ENCODE results near the gene CNKSR3. TPM values are rescaled to one million over a fixed set of nuclear protein-coding genes. Genes with fewer than 3 reads are reported as not detected.

The CNKSR3 gene
- total and polyA plus RNA-seq, 12 donors: 4.2 to 42.2 (median 24.1) TPM

DNA sequence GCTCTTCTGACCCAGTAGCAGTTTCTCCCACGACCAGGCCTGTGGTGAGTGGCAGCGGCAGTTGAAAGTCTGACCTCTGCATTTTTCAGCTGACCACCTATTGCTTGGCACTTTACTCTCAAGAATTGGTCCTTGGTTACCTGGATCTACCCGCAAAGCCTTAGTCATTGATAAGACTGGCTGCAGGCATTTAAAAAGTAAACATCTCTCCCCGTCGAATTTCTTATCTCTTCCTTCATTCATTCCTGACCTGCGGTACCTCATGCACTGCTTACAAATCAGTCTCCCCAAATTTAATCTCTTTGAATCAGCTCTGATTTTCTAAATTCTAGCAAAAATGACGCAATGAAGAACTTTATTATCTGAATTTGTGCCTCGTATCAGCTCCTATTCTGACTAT, 127.7 kb downstream of the CNKSR3 start:
- Histone ChIP-seq H3K4me3 (no peak overlapping the region), H3K27ac (no peak overlapping the region), H3K4me1 (peaks cover 0 to 14% (median 0%) of the 10 kb centered on the region in 9 donors), H3K9me3 (peaks cover 0 to 11% (median 0%) of the 10 kb centered on the region in 11 donors), H3K36me3 (no peaks in the 10 kb centered on the region), H3K27me3 (no peaks in the 10 kb centered on the region)
- TF ChIP-seq, protein P1, sequence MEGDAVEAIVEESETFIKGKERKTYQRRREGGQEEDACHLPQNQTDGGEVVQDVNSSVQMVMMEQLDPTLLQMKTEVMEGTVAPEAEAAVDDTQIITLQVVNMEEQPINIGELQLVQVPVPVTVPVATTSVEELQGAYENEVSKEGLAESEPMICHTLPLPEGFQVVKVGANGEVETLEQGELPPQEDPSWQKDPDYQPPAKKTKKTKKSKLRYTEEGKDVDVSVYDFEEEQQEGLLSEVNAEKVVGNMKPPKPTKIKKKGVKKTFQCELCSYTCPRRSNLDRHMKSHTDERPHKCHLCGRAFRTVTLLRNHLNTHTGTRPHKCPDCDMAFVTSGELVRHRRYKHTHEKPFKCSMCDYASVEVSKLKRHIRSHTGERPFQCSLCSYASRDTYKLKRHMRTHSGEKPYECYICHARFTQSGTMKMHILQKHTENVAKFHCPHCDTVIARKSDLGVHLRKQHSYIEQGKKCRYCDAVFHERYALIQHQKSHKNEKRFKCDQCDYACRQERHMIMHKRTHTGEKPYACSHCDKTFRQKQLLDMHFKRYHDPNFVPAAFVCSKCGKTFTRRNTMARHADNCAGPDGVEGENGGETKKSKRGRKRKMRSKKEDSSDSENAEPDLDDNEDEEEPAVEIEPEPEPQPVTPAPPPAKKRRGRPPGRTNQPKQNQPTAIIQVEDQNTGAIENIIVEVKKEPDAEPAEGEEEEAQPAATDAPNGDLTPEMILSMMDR (IDR thresholded peaks at IDR 0.05): no peak
- DNase-seq (no peak), ATAC-seq (no peak)
- WGBS, 2 donors: 82 to 86% methylated on average over 8 of the region's 8 CpGs
- intact Hi-C loops (cut with DNase I): no loop called here

DNA sequence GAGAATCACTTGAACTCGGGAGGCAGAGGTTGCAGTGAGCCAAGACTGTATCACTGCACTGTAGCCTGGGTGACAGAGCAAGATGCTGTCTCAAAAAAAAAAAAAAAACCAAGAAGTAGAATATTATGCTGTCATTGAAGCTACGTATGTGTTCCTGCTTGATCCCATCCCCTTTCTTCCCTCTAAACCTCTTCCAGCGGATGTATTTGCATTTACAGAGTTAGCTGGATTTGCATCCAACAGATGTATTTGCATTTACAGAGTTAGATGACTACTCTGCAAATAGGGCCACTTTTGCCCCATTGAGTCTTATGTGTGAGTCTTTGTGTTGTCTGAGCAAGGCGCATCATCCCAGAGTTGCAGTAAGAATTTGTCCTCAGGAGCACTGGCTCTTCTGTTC, 128.9 kb downstream of the CNKSR3 start:
- DNase-seq (no peak), ATAC-seq (no peak)
- intact Hi-C loops (cut with DNase I): no loop called here
- no peaks in the 10 kb centered on the region for H3K27me3 ChIP-seq
- WGBS, 2 donors: 96 to 97% methylated on average over 4 of the region's 4 CpGs
- peaks cover 0 to 10% (median 0%) of the 10 kb centered on the region in 9 donors for H3K4me1 ChIP-seq
- H3K4me3 ChIP-seq: no peak overlapping the region
- H3K36me3 ChIP-seq: no peaks in the 10 kb centered on the region
- TF ChIP-seq, protein P1 (IDR thresholded peaks at IDR 0.05): no peak
- H3K9me3 ChIP-seq: peaks cover 0 to 11% (median 0%) of the 10 kb centered on the region in 11 donors
- no peak overlapping the region for H3K27ac ChIP-seq

DNA sequence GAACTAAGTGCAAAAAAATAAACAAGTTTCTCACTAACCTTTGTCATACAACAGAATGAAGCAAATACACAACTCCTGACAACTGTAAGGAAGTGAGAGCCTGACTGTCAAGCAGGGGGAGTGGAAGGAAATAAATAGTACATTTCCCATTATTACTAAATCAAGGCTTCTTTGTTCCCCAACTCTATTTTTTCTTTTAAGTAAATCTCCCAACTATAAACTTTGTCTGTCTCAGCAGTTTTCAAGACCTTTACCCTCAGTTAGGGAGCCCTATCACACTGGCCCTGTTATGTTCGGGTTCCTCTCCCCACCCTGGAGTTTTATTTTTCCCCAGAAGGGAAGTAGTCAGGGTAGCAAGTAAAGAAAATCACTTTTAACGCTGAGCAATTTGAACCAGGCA, 129.7 kb downstream of the CNKSR3 start:
- H3K36me3 ChIP-seq: no peaks in the 10 kb centered on the region
- peaks cover 0 to 10% (median 0%) of the 10 kb centered on the region in 9 donors for H3K4me1 ChIP-seq
- H3K27me3 ChIP-seq: no peaks in the 10 kb centered on the region
- no peak for ATAC-seq
- DNase-seq: no peak
- H3K9me3 ChIP-seq: peaks cover 0 to 11% (median 0%) of the 10 kb centered on the region in 11 donors
- H3K27ac ChIP-seq: no peak overlapping the region
- 54 to 65% methylated on average over 2 of the region's 2 CpGs for WGBS, 2 donors
- intact Hi-C loops (cut with DNase I): no loop called here
- no peak overlapping the region for H3K4me3 ChIP-seq
- TF ChIP-seq, protein P1 (IDR thresholded peaks at IDR 0.05): no peak

DNA sequence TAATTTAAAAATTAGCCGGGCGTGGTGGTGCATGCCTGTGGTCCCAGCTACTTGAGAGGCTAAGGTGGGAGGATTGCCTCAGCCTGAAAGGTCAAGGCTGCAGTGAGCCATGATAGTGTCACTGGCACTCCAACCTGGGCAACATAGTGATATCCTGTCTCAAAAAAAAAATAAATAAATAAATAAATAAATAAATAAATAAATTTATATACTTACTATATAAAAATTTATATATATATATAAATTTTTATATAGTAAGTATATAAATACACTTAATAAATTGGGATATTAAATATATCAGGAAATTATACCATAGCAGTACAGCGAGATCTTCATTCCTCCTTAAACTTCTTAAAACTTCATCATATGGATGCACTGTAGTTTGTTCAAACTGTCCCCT, 130.9 kb downstream of the CNKSR3 start:
- peaks cover 0 to 11% (median 0%) of the 10 kb centered on the region in 11 donors for H3K9me3 ChIP-seq
- no peaks in the 10 kb centered on the region for H3K27me3 ChIP-seq
- DNase-seq (no peak), ATAC-seq (no peak)
- H3K36me3 ChIP-seq: no peaks in the 10 kb centered on the region
- no peak overlapping the region for H3K4me3 ChIP-seq
- 96 to 99% methylated on average over 3 of the region's 3 CpGs for WGBS, 2 donors
- no peak overlapping the region for H3K27ac ChIP-seq
- H3K4me1 ChIP-seq: peaks cover 0 to 10% (median 0%) of the 10 kb centered on the region in 9 donors
- TF ChIP-seq, protein P1 (IDR thresholded peaks at IDR 0.05): no peak
- intact Hi-C loops (cut with DNase I): loop anchor here in 6 of 10 donors (10.0 kb wide), 1 partner anchor 225 kb away; no protein-coding TSS in a partner anchor

All from heart right ventricle (tissue), 16 donors.